Neural cell (in vitro differentiated cells): Measurements from ENCODE around the gene VAV2. TPM values are rescaled to one million over a fixed set of nuclear protein-coding genes. Genes with fewer than 3 reads are reported as not detected.

Source experiments
- H2AFZ ChIP-seq: fragments of 200-600, 300-800 bp; sonication (generic), shearing (Covaris generic); 2 replicates; pipeline ENCODE4 v1.6.0; 2014; ENCODE audit warnings: low read depth, mild to moderate bottlenecking, antibody characterized with exemption, low read length, moderate library complexity
- H3F3A ChIP-seq: fragments of 200-600 bp; shearing (Covaris generic); 2 replicates; pipeline ENCODE4 v1.6.1; 2016; ENCODE audit warnings: mild to moderate bottlenecking, moderate library complexity, mixed read lengths, antibody characterized with exemption, low read length; ENCODE audit not compliant: insufficient read depth, poor library complexity, severe bottlenecking
- H3K27ac ChIP-seq: fragments of 200-600, 300-800 bp; sonication (generic), shearing (Covaris generic); 2 replicates; pipeline ENCODE4 v1.5.1; 2014; ENCODE audit warnings: mild to moderate bottlenecking, low read length, moderate library complexity
- H3K27me3 ChIP-seq: fragments of 300-800, 200-600 bp; sonication (generic), shearing (Covaris generic); 2 replicates; pipeline ENCODE4 v1.6.0; 2014; ENCODE audit warnings: mild to moderate bottlenecking, low read depth, low read length, moderate library complexity; ENCODE audit not compliant: insufficient read depth
- H3K36me3 ChIP-seq: fragments of 300-800, 200-600 bp; sonication (generic), shearing (Covaris generic); 2 replicates; pipeline ENCODE4 v1.5.1; 2014; ENCODE audit warnings: mild to moderate bottlenecking, antibody characterized with exemption, low read length, moderate library complexity; ENCODE audit not compliant: insufficient read depth
- H3K4me2 ChIP-seq: fragments of 300-800, 200-600 bp; sonication (generic), shearing (Covaris generic); 2 replicates; pipeline ENCODE4 v1.6.0; 2014; ENCODE audit warnings: mild to moderate bottlenecking, low read length
- H3K4me3 ChIP-seq: fragments of 300-800, 200-600 bp; sonication (generic), shearing (Covaris generic); 2 replicates; pipeline ENCODE4 v1.5.1; 2014; ENCODE audit warnings: mild to moderate bottlenecking, low read length, moderate library complexity
- H3K79me2 ChIP-seq: fragments of 200-600 bp; shearing (Covaris generic); replicated peaks from 2 replicates; pipeline ENCODE4 v1.6.0; 2014; ENCODE audit warnings: mild to moderate bottlenecking, low read length, moderate library complexity; ENCODE audit not compliant: insufficient read depth
- H3K9ac ChIP-seq: fragments of 300-800, 200-600 bp; sonication (generic), shearing (Covaris generic); 2 replicates; pipeline ENCODE4 v1.6.1; 2016; ENCODE audit warnings: mild to moderate bottlenecking, low read length, mixed read lengths
- H3K9me2 ChIP-seq: fragments of 200-600 bp; shearing (Covaris generic); 2 replicates; pipeline ENCODE4 v1.6.1; 2016; ENCODE audit warnings: mild to moderate bottlenecking, low read length, mixed read lengths; ENCODE audit not compliant: insufficient read depth
- H3K9me3 ChIP-seq: fragments of 200-600, 300-800 bp; sonication (generic), shearing (Covaris generic); 2 replicates; pipeline ENCODE4 v1.6.1; 2016; ENCODE audit warnings: mild to moderate bottlenecking, mixed run types, low read length, moderate library complexity, mixed read lengths
- H4K20me1 ChIP-seq: fragments of 200-600 bp; shearing (Covaris generic); 2 replicates; pipeline ENCODE4 v1.6.1; 2016; ENCODE audit warnings: mild to moderate bottlenecking, mixed run types; ENCODE audit not compliant: insufficient read depth
- CTCF ChIP-seq: fragments of 450-650 bp; IDR thresholded peaks from 2 replicates; pipeline ENCODE4 v1.5.1; 2014; ENCODE audit warnings: antibody characterized with exemption, mild to moderate bottlenecking, moderate library complexity; ENCODE audit not compliant: poor library complexity, severe bottlenecking
- EP300 ChIP-seq: fragments of 450-650 bp; conservative IDR thresholded peaks from 2 replicates; pipeline ENCODE4 v1.6.1; 2014; ENCODE audit warnings: antibody characterized with exemption, mild to moderate bottlenecking, moderate library complexity; ENCODE audit not compliant: poor library complexity, severe bottlenecking
- EZH2 ChIP-seq: fragments of 200-600, 300-800 bp; shearing (Covaris generic), sonication (generic); IDR thresholded peaks from 2 replicates; pipeline ENCODE4 v1.6.1; 2014; ENCODE audit warnings: antibody characterized with exemption, low read length, borderline replicate concordance, mild to moderate bottlenecking; ENCODE audit not compliant: insufficient read depth, poor library complexity, severe bottlenecking
- MXI1 ChIP-seq: fragments of 450-650 bp; conservative IDR thresholded peaks from 2 replicates; pipeline ENCODE4 v1.6.1; 2014; ENCODE audit warnings: antibody characterized with exemption, mild to moderate bottlenecking; ENCODE audit not compliant: poor library complexity, severe bottlenecking
- POLR2AphosphoS5 ChIP-seq: IDR thresholded peaks from 2 replicates; pipeline ENCODE4 v1.6.1; 2012
- RAD21 ChIP-seq: fragments of 450-650 bp; conservative IDR thresholded peaks from 2 replicates; pipeline ENCODE4 v1.6.1; 2014; ENCODE audit warnings: antibody characterized with exemption, mild to moderate bottlenecking, moderate library complexity
- REST ChIP-seq: IDR thresholded peaks from 2 replicates; pipeline ENCODE4 v1.6.1; 2012; ENCODE audit warnings: borderline replicate concordance
- SMC3 ChIP-seq: fragments of 450-650 bp; conservative IDR thresholded peaks from 2 replicates; pipeline ENCODE4 v1.6.1; 2014; ENCODE audit warnings: antibody characterized with exemption, mild to moderate bottlenecking, moderate library complexity; ENCODE audit not compliant: poor library complexity
- TAF1 ChIP-seq: IDR thresholded peaks from 2 replicates; pipeline ENCODE4 v1.6.1; 2012; ENCODE audit warnings: low read depth
- polyA plus RNA-seq: library from polyadenylated mRNA; depleted of rRNA; stranded (reverse); fragments of >200 nt; gene quantifications from 2 replicates; pipeline ENCODE4 v1.2.3, GENCODE V29; 2014

VAV2 gene
- polyA plus RNA-seq, 1 donor from 2014 or later: 35.2 TPM

GRCh38 chr9:133906932-133907910 lies 84.9 kb downstream of the VAV2 start:
- Histone ChIP-seq H3K27ac (no peak overlapping the region), H3F3A (no peaks in the 10 kb centered on the region), H3K36me3 (no peaks in the 10 kb centered on the region), H3K4me2 (no peak overlapping the region), H2AFZ (no peak overlapping the region), H3K9me2 (no peaks in the 10 kb centered on the region), H4K20me1 (no peaks in the 10 kb centered on the region), H3K9ac (no peak overlapping the region), H3K27me3 (no peaks in the 10 kb centered on the region), H3K4me3 (no peak overlapping the region), H3K79me2 (peaks cover 8% of the 10 kb centered on the region), H3K9me3 (no peaks in the 10 kb centered on the region)
- TF ChIP-seq MXI1 (no peak), REST (no peak), CTCF (no peak), EP300 (no peak), SMC3 (no peak), RAD21 (no peak), TAF1 (no peak), EZH2 (no peak), POLR2AphosphoS5 (no peak)

- no peaks in the 10 kb centered on the region for H3K36me3 ChIP-seq
- no peaks in the 10 kb centered on the region for H3K27me3 ChIP-seq
- H3K79me2 ChIP-seq: peaks cover 10% of the 10 kb centered on the region
- no peak overlapping the region for H3K4me3 ChIP-seq
- TF ChIP-seq REST (no peak), POLR2AphosphoS5 (no peak), RAD21 (no peak), SMC3 (no peak)
- no peaks in the 10 kb centered on the region for H3F3A ChIP-seq
- no peaks in the 10 kb centered on the region for H3K9me3 ChIP-seq
- H3K4me2 ChIP-seq: no peak overlapping the region
- no peaks in the 10 kb centered on the region for H3K9me2 ChIP-seq
- no peak overlapping the region for H3K9ac ChIP-seq
- H4K20me1 ChIP-seq: no peaks in the 10 kb centered on the region
- no peak overlapping the region for H2AFZ ChIP-seq
- no peak overlapping the region for H3K27ac ChIP-seq
These were observed 85.9 kb downstream of the VAV2 start for GRCh38 chr9:133906218-133906617.
